ENCODE data around the gene NME5.
"Not testable (repeated sequence)": the region's sequence is repeated elsewhere in the genome, so short reads cannot be mapped to it uniquely, and the experiment has no call there.

NME5 gene

DNA sequence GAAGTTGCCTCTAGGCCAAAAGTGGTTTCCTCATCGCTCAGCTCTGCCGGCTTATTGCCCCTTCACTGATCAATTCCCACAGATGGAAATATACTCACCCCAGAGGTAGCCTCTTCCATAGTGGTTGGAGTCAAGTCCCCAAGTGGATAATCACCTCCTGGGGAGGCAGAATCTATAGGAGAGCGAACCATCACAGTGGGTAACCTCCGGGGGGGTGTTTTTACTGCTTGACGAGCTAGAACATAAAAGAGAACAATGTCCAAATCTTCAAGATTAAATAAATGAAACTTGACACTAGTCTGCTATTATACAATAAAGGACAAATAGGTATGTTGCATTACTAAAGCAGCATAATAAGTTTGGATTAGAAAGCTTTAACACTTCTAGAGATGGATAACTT is 29.9 kb upstream of the NME5 start:
- H3K27me3 ChIP-seq (ENCODE audit: control insufficient read depth in 1 of 2, insufficient read depth in 2 of 2, low read length in 2 of 2) = no peaks in the 10 kb centered on the region
- H3K4me3 ChIP-seq (ENCODE audit: low read depth in 1 of 2, low read length in 2 of 2) = no peak overlapping the region
- H3K36me3 ChIP-seq (ENCODE audit: insufficient read depth, low read length) = peaks cover 91% of the 10 kb centered on the region
- H3K9ac ChIP-seq (ENCODE audit: low read length) = no peak overlapping the region
- no peaks in the 10 kb centered on the region for H3K9me3 ChIP-seq (ENCODE audit: low read length)
- no peak overlapping the region for H3K27ac ChIP-seq (ENCODE audit: low read depth, low read length)
- H3K4me1 ChIP-seq (ENCODE audit: insufficient read depth, low read length) = no peaks in the 10 kb centered on the region

DNA sequence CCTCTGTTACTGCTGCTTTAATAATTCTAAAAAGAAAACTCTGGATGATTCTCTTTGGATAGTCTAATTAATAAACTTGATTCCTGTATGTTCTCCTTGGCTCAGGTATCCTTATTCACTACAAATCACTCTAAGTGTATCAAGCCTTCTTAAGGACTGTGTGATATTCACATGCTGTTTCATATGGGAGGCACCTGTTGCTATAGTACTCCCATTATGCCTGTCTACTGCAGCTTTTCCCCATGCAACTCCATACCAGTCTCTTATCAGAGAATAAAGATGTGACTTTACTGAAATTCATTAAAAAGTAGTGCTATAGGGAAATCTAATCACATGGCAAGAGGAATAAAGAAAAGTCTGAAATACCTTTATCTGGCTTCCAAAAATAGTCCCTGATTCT is 24.5 kb upstream of the NME5 start:
- Histone ChIP-seq H3K36me3 (ENCODE audit: insufficient read depth, low read length) (peaks cover 95% of the 10 kb centered on the region), H3K9ac (ENCODE audit: low read length) (no peak overlapping the region), H3K4me3 (ENCODE audit: low read depth in 1 of 2, low read length in 2 of 2) (no peak overlapping the region), H3K27me3 (ENCODE audit: control insufficient read depth in 1 of 2, insufficient read depth in 2 of 2, low read length in 2 of 2) (no peaks in the 10 kb centered on the region), H3K27ac (ENCODE audit: low read depth, low read length) (no peak overlapping the region), H3K4me1 (ENCODE audit: insufficient read depth, low read length) (no peaks in the 10 kb centered on the region), H3K9me3 (ENCODE audit: low read length) (no peaks in the 10 kb centered on the region)

DNA sequence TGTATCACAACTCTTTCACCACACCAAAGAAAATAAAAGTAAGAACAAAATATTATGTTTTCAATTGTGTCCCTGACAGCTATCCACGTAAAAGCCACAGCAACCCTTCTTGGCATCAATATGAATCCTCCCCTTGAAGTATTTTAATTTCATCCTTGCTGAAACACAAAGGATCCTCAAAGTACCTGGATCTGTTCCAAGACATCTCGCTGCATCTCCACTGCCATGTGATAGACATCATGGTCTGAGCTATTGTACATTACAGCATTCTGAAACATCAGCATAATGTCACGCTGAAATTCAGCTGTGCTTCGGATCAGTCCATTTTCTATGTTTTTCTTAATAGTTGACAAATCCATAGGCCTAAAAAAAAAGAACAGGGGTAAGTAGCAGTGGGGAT is 21.5 kb upstream of the NME5 start:
- H3K27me3 ChIP-seq (ENCODE audit: control insufficient read depth in 1 of 2, insufficient read depth in 2 of 2, low read length in 2 of 2) = no peaks in the 10 kb centered on the region
- H3K4me3 ChIP-seq (ENCODE audit: low read depth in 1 of 2, low read length in 2 of 2) = no peak overlapping the region
- no peak overlapping the region for H3K9ac ChIP-seq (ENCODE audit: low read length)
- no peak overlapping the region for H3K27ac ChIP-seq (ENCODE audit: low read depth, low read length)
- H3K9me3 ChIP-seq (ENCODE audit: low read length) = no peaks in the 10 kb centered on the region
- peaks cover 90% of the 10 kb centered on the region for H3K36me3 ChIP-seq (ENCODE audit: insufficient read depth, low read length)
- no peaks in the 10 kb centered on the region for H3K4me1 ChIP-seq (ENCODE audit: insufficient read depth, low read length)

DNA sequence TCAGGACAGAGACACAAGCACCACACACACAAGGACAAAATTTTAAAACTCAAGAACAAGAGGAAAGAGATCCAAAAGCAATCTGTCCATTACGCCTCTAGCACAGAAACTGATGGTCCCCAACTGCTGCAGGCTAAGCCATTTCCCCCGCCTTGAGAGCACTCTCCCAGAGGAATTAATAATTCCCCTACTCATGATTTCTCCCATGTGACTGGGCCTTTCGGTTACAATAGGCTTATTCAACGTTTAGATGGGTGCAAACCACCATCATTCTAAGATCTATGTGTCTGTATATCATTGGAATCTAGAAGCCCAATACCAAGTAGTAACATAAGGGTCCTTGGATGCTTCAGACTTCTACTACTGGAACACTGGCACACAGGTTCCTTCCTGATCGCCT is 20.4 kb upstream of the NME5 start:
- H3K36me3 ChIP-seq (ENCODE audit: insufficient read depth, low read length) = peaks cover 80% of the 10 kb centered on the region
- H3K27ac ChIP-seq (ENCODE audit: low read depth, low read length) = no peak overlapping the region
- no peaks in the 10 kb centered on the region for H3K27me3 ChIP-seq (ENCODE audit: control insufficient read depth in 1 of 2, insufficient read depth in 2 of 2, low read length in 2 of 2)
- H3K9ac ChIP-seq (ENCODE audit: low read length) = no peak overlapping the region
- H3K4me1 ChIP-seq (ENCODE audit: insufficient read depth, low read length) = no peaks in the 10 kb centered on the region
- no peaks in the 10 kb centered on the region for H3K9me3 ChIP-seq (ENCODE audit: low read length)
- H3K4me3 ChIP-seq (ENCODE audit: low read depth in 1 of 2, low read length in 2 of 2) = no peak overlapping the region

DNA sequence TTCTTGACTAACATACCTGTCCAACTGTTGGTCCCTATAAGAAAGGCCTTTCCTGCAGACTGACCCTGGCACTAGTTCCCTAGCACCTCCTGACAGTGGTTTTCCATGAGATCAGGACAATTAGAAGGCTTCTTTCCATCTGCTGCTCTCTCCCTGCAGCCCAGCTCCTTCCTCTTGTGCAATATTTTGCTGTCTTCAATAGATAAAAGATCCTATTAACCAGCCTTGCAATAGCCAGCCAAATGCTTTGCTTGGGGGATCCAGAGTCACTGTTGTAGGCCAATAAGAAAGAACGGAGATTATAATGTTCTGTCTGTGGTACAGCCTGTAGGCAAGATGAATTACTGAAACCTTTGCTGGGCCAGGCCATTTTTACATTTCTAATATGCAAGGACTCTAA is 18.4 kb upstream of the NME5 start:
- Histone ChIP-seq H3K4me3 (ENCODE audit: low read depth in 1 of 2, low read length in 2 of 2) (no peak overlapping the region), H3K27ac (ENCODE audit: low read depth, low read length) (no peak overlapping the region), H3K9me3 (ENCODE audit: low read length) (no peaks in the 10 kb centered on the region), H3K9ac (ENCODE audit: low read length) (no peak overlapping the region), H3K4me1 (ENCODE audit: insufficient read depth, low read length) (no peaks in the 10 kb centered on the region), H3K36me3 (ENCODE audit: insufficient read depth, low read length) (peaks cover 59% of the 10 kb centered on the region), H3K27me3 (ENCODE audit: control insufficient read depth in 1 of 2, insufficient read depth in 2 of 2, low read length in 2 of 2) (no peaks in the 10 kb centered on the region)

DNA sequence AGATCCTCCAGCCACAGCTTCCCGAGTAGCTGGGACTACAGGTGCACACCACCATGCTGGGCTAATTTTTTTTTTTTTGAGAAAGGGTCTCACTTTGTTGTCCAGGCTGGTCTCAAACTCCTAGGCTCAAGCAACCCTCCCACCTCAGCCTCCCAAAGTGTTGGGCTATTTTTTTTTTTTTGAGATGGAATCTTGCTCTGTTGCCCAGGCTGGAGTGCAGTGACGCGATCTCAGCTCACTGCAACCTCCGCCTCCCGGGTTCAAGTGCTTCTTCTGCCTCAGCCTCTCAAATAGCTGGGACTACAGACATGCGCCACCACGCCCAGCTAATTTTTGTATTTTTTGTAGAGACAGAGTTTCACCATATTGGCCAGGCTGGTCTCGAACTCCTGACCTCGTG is 16.7 kb upstream of the NME5 start:
- peaks cover 44% of the 10 kb centered on the region for H3K36me3 ChIP-seq (ENCODE audit: insufficient read depth, low read length)
- not testable (repeated sequence) for H3K4me1 ChIP-seq (ENCODE audit: insufficient read depth, low read length); H3K4me3 ChIP-seq (ENCODE audit: low read depth in 1 of 2, low read length in 2 of 2); H3K9me3 ChIP-seq (ENCODE audit: low read length); H3K9ac ChIP-seq (ENCODE audit: low read length); H3K27ac ChIP-seq (ENCODE audit: low read depth, low read length); H3K27me3 ChIP-seq (ENCODE audit: control insufficient read depth in 1 of 2, insufficient read depth in 2 of 2, low read length in 2 of 2)

DNA sequence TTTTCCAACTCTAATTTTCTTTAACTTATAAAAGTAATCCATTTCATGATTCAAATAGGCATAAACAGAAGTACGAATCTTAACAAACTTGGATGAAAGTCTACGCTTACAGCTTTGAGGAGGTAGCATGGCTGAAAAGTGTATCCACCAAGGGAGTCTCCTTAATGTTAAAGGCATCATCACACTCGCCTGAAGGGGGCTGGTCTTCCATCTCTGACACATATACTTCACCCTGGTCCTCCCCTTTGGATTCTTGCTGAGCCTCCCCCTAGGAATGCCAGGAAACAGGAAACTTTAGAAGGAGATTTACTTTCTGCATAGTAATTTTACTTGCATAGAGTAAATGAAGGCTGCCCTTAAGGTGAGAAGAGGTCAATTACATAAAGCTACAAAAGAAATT is 10.3 kb upstream of the NME5 start:
- Histone ChIP-seq H3K9me3 (ENCODE audit: low read length) (no peaks in the 10 kb centered on the region), H3K27ac (ENCODE audit: low read depth, low read length) (no peak overlapping the region), H3K9ac (ENCODE audit: low read length) (no peak overlapping the region), H3K4me1 (ENCODE audit: insufficient read depth, low read length) (no peaks in the 10 kb centered on the region), H3K27me3 (ENCODE audit: control insufficient read depth in 1 of 2, insufficient read depth in 2 of 2, low read length in 2 of 2) (no peaks in the 10 kb centered on the region), H3K4me3 (ENCODE audit: low read depth in 1 of 2, low read length in 2 of 2) (no peak overlapping the region), H3K36me3 (ENCODE audit: insufficient read depth, low read length) (no peaks in the 10 kb centered on the region)

DNA sequence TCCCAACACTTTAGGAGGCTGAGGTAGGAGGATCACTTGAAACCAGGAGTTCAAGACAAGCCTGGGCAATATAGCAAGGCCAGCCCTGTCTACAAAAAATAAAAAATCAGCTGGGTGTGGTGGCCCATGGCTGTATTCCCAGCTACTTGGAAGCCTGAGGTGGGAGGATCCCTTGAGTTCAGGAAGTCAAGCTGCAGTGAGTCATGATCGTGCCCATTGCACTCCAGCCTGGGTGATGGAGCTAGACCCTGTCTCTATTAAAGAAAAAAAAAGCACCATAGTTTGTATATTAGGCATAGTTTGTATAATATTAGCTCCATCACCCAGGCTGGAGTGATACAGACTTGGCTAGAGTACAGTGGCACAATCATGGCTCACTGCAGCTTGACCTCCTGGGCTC is 9.6 kb upstream of the NME5 start:
- no peak overlapping the region for H3K27ac ChIP-seq (ENCODE audit: low read depth, low read length)
- H3K27me3 ChIP-seq (ENCODE audit: control insufficient read depth in 1 of 2, insufficient read depth in 2 of 2, low read length in 2 of 2) = no peaks in the 10 kb centered on the region
- no peaks in the 10 kb centered on the region for H3K4me1 ChIP-seq (ENCODE audit: insufficient read depth, low read length)
- H3K36me3 ChIP-seq (ENCODE audit: insufficient read depth, low read length) = no peaks in the 10 kb centered on the region
- H3K9me3 ChIP-seq (ENCODE audit: low read length) = no peaks in the 10 kb centered on the region
- no peak overlapping the region for H3K4me3 ChIP-seq (ENCODE audit: low read depth in 1 of 2, low read length in 2 of 2)
- no peak overlapping the region for H3K9ac ChIP-seq (ENCODE audit: low read length)

DNA sequence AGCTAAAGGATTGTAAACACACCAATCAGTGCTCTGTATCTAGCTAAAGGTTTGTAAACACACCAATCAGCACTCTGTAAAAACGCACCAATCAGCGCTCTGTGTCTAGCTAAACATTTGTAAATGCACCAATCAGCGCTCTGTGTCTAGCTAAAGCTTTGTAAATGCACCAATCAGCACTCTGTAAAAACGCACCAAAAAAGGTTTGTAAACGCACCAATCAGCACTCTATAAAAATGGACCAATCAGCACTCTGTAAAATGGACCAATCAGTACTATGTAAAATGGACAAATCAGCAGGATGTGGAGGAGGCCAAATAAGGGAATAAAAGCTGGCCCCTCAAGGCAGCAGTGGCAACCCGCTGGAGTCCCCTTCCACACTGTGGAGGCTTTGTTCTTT is 4.3 kb upstream of the NME5 start:
- not testable (repeated sequence) for H3K9me3 ChIP-seq (ENCODE audit: low read length)

DNA sequence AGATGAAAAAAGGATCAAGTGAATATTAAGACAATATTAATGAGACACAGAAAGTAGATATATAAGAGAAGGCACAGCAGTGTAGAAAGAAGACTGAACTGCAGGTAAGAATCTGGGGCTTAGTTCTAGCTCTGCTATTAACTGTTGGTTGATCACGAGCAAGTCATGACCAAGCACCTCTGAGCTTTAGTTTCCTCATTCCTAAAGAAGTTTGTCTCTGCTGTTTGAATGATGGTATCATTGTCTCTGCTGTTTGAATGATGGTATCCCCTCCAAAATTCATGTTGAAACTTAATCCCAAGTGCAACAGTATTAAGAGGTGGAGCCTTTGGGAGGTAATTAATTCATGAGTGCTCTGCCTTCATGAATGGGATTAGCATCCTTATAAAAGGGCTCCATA is 2.5 kb upstream of the NME5 start:
- no peak overlapping the region for H3K9ac ChIP-seq (ENCODE audit: low read length)
- H3K27me3 ChIP-seq (ENCODE audit: control insufficient read depth in 1 of 2, insufficient read depth in 2 of 2, low read length in 2 of 2) = no peaks in the 10 kb centered on the region
- H3K27ac ChIP-seq (ENCODE audit: low read depth, low read length) = no peak overlapping the region
- H3K9me3 ChIP-seq (ENCODE audit: low read length) = no peaks in the 10 kb centered on the region
- H3K4me1 ChIP-seq (ENCODE audit: insufficient read depth, low read length) = peaks cover 4% of the 10 kb centered on the region
- no peaks in the 10 kb centered on the region for H3K36me3 ChIP-seq (ENCODE audit: insufficient read depth, low read length)
- no peak overlapping the region for H3K4me3 ChIP-seq (ENCODE audit: low read depth in 1 of 2, low read length in 2 of 2)

More for the DNA sequence above, 4.3 kb upstream of the NME5 start:
- H3K9ac ChIP-seq (ENCODE audit: low read length); H3K27me3 ChIP-seq (ENCODE audit: control insufficient read depth in 1 of 2, insufficient read depth in 2 of 2, low read length in 2 of 2); H3K36me3 ChIP-seq (ENCODE audit: insufficient read depth, low read length); H3K27ac ChIP-seq (ENCODE audit: low read depth, low read length); H3K4me1 ChIP-seq (ENCODE audit: insufficient read depth, low read length); H3K4me3 ChIP-seq (ENCODE audit: low read depth in 1 of 2, low read length in 2 of 2): not testable (repeated sequence)

DNA sequence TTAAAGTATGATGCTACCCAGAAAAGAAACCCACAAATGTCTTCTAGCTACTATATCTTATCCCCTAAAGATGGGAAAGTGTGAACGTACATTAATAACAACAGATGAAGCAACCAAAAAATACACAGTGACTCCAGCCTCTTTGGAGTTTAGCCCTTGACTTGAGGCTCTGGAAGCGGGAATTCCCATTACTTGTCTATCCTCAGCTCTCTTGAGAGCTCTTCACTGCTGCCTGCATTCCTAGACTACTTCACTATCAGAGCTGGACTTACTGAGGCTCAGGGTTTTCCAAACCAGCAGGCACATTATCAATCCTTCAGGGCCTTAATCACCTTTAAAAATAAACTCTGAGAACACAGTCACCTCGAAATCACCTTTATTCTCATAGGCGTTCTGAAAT is 1.0 kb upstream of the NME5 start:
- H3K27ac ChIP-seq (ENCODE audit: low read depth, low read length) = no peak overlapping the region
- H3K9ac ChIP-seq (ENCODE audit: low read length) = no peak overlapping the region
- no peak overlapping the region for H3K4me3 ChIP-seq (ENCODE audit: low read depth in 1 of 2, low read length in 2 of 2)
- H3K9me3 ChIP-seq (ENCODE audit: low read length) = no peaks in the 10 kb centered on the region
- H3K27me3 ChIP-seq (ENCODE audit: control insufficient read depth in 1 of 2, insufficient read depth in 2 of 2, low read length in 2 of 2) = no peaks in the 10 kb centered on the region
- peaks cover 4% of the 10 kb centered on the region for H3K4me1 ChIP-seq (ENCODE audit: insufficient read depth, low read length)
- H3K36me3 ChIP-seq (ENCODE audit: insufficient read depth, low read length) = no peaks in the 10 kb centered on the region

DNA sequence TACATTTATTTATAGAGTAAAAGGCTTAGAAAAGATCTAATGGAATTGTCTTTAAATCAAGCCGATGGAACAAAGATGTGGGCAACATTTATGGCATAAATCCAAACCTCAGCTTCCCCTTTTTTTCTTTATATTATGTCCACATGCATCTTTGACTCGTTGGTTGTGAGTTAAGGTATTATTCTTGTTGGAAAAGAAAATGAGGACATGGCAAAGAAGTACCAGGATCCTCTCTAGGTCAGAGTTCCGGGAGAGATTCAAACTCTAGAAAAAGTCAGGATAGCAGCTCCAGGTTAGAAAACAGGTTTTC is 508 bp upstream of the NME5 start:
- no peak overlapping the region for H3K27ac ChIP-seq (ENCODE audit: low read depth, low read length)
- peak overlapping the region; percentile 12 to 74 for H3K4me3 ChIP-seq (ENCODE audit: low read depth in 1 of 2, low read length in 2 of 2)
- H3K36me3 ChIP-seq (ENCODE audit: insufficient read depth, low read length) = no peaks in the 10 kb centered on the region
- no peaks in the 10 kb centered on the region for H3K9me3 ChIP-seq (ENCODE audit: low read length)
- no peak overlapping the region for H3K9ac ChIP-seq (ENCODE audit: low read length)
- H3K4me1 ChIP-seq (ENCODE audit: insufficient read depth, low read length) = peaks cover 4% of the 10 kb centered on the region
- no peaks in the 10 kb centered on the region for H3K27me3 ChIP-seq (ENCODE audit: control insufficient read depth in 1 of 2, insufficient read depth in 2 of 2, low read length in 2 of 2)

DNA sequence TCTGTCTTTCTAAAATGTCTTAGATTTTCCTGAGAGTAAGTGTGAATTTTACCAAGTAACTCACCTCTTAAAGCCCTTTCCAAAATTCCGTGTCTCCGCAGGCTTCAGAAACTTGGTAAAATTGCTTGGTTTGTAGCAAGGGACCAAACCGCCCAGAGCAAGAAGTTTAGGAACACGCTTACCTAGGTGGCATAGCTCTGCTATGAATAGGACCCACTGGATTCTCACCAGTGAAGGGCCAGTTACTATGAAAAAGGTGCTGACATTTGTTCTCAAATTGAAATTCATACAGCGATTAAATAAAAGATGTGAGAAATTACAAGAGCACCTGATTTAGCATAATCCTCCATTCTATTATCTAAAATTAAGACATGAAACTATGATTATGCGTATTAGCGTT is 6.7 kb downstream of the NME5 start:
- no peaks in the 10 kb centered on the region for H3K4me1 ChIP-seq (ENCODE audit: insufficient read depth, low read length)
- H3K27me3 ChIP-seq (ENCODE audit: control insufficient read depth in 1 of 2, insufficient read depth in 2 of 2, low read length in 2 of 2) = no peaks in the 10 kb centered on the region
- no peaks in the 10 kb centered on the region for H3K36me3 ChIP-seq (ENCODE audit: insufficient read depth, low read length)
- H3K9me3 ChIP-seq (ENCODE audit: low read length) = no peaks in the 10 kb centered on the region
- H3K9ac ChIP-seq (ENCODE audit: low read length) = no peak overlapping the region
- H3K4me3 ChIP-seq (ENCODE audit: low read depth in 1 of 2, low read length in 2 of 2) = no peak overlapping the region
- no peak overlapping the region for H3K27ac ChIP-seq (ENCODE audit: low read depth, low read length)

All from muscle layer of colon (tissue), 2 donors.